GM12878 (cell line): Measurements from ENCODE around the gene AGTPBP1. TPM values are rescaled to one million over a fixed set of nuclear protein-coding genes. Genes with fewer than 3 reads are reported as not detected.
A peak's percentile ranks its signal among the peaks of the same experiment; 100 is the strongest.

Source experiments
- ATAC-seq: fragments of 200-7000 bp; cut with Tn5 transposase; 3 replicates; pipeline ENCODE4 v1.9.1; 2020; ENCODE audit warnings: mild to moderate bottlenecking, moderate library complexity
- BruUV-seq: library from RNA; stranded (reverse); fragments of 400-500 nt; replicated peaks from 2 replicates; lab custom pipeline; 2021; lab: Mats Ljungman, UMichigan
- CTCF ChIA-PET: fragments of 300-600 bp; sonication (Branson Sonifier 250); formaldehyde crosslinking; extraction: SDS; loops from one replicate; lab custom pipeline; 2021; ENCODE audit warnings: inconsistent platforms; lab: Yijun Ruan, JAX
- POLR2A ChIA-PET: fragments of 350-600 bp; formaldehyde crosslinking; extraction: SDS; loops from one replicate; lab custom pipeline; 2021; ENCODE audit warnings: inconsistent platforms; lab: Charles Lee
- RAD21 ChIA-PET: fragments of 300-600 bp; sonication (Branson Sonifier 250); formaldehyde crosslinking; loops from one replicate; lab custom pipeline; 2023; ENCODE audit warnings: antibody characterized with exemption; ENCODE audit not compliant: unreplicated experiment; lab: Charles Lee
- SMC1A ChIA-PET: fragments of 300-600 bp; sonication (Branson Sonifier 250); formaldehyde crosslinking; loops from one replicate; lab custom pipeline; 2023; ENCODE audit not compliant: unreplicated experiment, uncharacterized antibody; lab: Charles Lee
- DNase-seq: peaks from one replicate; pipeline ENCODE4 v3.0.0-alpha.2; 2011; ENCODE audit warnings: low read depth, low spot score
- FAIRE-seq: peaks from 3 replicates; lab custom pipeline; 2011; peaks lifted over from hg19 to GRCh38; lab: Jason Lieb, UNC
- H2AFZ ChIP-seq: 2 replicates; pipeline ENCODE4 v1.6.0; 2011; ENCODE audit warnings: low read depth, low read length, control low read depth; ENCODE audit not compliant: control insufficient read depth
- H3K27ac ChIP-seq: 2 replicates; pipeline ENCODE4 v1.5.1; 2011; ENCODE audit warnings: control low read depth; ENCODE audit not compliant: control insufficient read depth, insufficient read depth
- H3K27me3 ChIP-seq, 2 experiments: replicated peaks in 1 of 2; 2 replicates each; pipeline versions ENCODE4 v1.6.0 to v1.6.1; 2011; ENCODE audit warnings: low read length in 1 of 2; ENCODE audit not compliant: control insufficient read depth in 2 of 2, insufficient read depth in 2 of 2
- H3K36me3 ChIP-seq, 2 experiments: 2 replicates each; pipeline ENCODE4 v1.5.1; 2011; ENCODE audit warnings: low read length in 1 of 2; ENCODE audit not compliant: control insufficient read depth in 2 of 2, insufficient read depth in 2 of 2
- H3K4me1 ChIP-seq: 2 replicates; pipeline ENCODE4 v1.6.1; 2011; ENCODE audit warnings: mild to moderate bottlenecking, low read length, moderate library complexity, mixed read lengths; ENCODE audit not compliant: control insufficient read depth, insufficient read depth
- H3K4me2 ChIP-seq: 2 replicates; pipeline ENCODE4 v1.6.0; 2011; ENCODE audit warnings: control low read depth; ENCODE audit not compliant: control insufficient read depth, insufficient read depth
- H3K4me3 ChIP-seq: fragments of 200-600 bp; sonication (generic); 2 replicates; pipeline ENCODE4 v1.5.1; 2016
- H3K79me2 ChIP-seq: 2 replicates; pipeline ENCODE4 v1.6.0; 2011; ENCODE audit warnings: low read length; ENCODE audit not compliant: control insufficient read depth, insufficient read depth
- H3K9ac ChIP-seq: 2 replicates; pipeline ENCODE4 v1.8.0; 2011; ENCODE audit warnings: low read length, control low read depth, mixed read lengths; ENCODE audit not compliant: control insufficient read depth, insufficient read depth
- H3K9me3 ChIP-seq: replicated peaks from 3 replicates; pipeline ENCODE4 v1.5.1; 2011; ENCODE audit warnings: mild to moderate bottlenecking, low read length; ENCODE audit not compliant: control insufficient read depth, insufficient read depth
- H4K20me1 ChIP-seq: 2 replicates; pipeline ENCODE4 v1.6.0; 2011; ENCODE audit not compliant: control insufficient read depth, insufficient read depth
- ASH2L ChIP-seq: fragments of 300-600, 200-600 bp; sonication (generic); IDR thresholded peaks from 2 replicates; pipeline ENCODE4 v1.6.1; 2017; ENCODE audit warnings: low read depth, mild to moderate bottlenecking, borderline replicate concordance
- CREM ChIP-seq: IDR thresholded peaks from 2 replicates; pipeline ENCODE4 v1.6.1; 2014; ENCODE audit warnings: antibody characterized with exemption, low read depth
- CTCF ChIP-seq, 3 experiments: IDR thresholded peaks in 2 of 3; conservative IDR thresholded peaks in 1 of 3; 2 replicates each; pipeline ENCODE4 v1.5.1; 2011; ENCODE audit warnings: low read depth in 3 of 3, low read length in 3 of 3, mild to moderate bottlenecking in 3 of 3, control low read depth in 2 of 3, moderate library complexity in 2 of 3, inconsistent platforms in 1 of 3, mixed read lengths in 1 of 3; ENCODE audit not compliant: control insufficient read depth in 2 of 3, insufficient read depth in 1 of 3; ENCODE audit errors: extremely low read depth in 1 of 3
- EZH2 ChIP-seq: IDR thresholded peaks from 2 replicates; pipeline ENCODE4 v1.6.1; 2012; ENCODE audit warnings: low read depth, mild to moderate bottlenecking, control low read depth, inconsistent platforms, low read length, borderline replicate concordance; ENCODE audit not compliant: control insufficient read depth
- HSF1 ChIP-seq: fragments of 150-350 bp; IDR thresholded peaks from 2 replicates; pipeline ENCODE4 v1.6.1; 2014; ENCODE audit warnings: mild to moderate bottlenecking, low read depth, low read length
- KDM1A ChIP-seq: fragments of 200-600 bp; sonication (generic); IDR thresholded peaks from 2 replicates; pipeline ENCODE4 v1.6.1; 2016; ENCODE audit warnings: borderline replicate concordance
- PML ChIP-seq: IDR thresholded peaks from 2 replicates; pipeline ENCODE4 v1.6.1; 2012; ENCODE audit warnings: low read length, inconsistent platforms
- SMAD1 ChIP-seq: fragments of 450-650 bp; IDR thresholded peaks from 2 replicates; pipeline ENCODE4 v1.6.1; 2018; ENCODE audit warnings: mild to moderate bottlenecking, low read depth; ENCODE audit not compliant: partially characterized antibody
- SMARCA5 ChIP-seq: fragments of 450-650 bp; IDR thresholded peaks from 2 replicates; pipeline ENCODE4 v1.6.1; 2017; ENCODE audit warnings: mild to moderate bottlenecking
- SREBF2 ChIP-seq: IDR thresholded peaks from 2 replicates; pipeline ENCODE4 v1.6.1; 2012; ENCODE audit warnings: mild to moderate bottlenecking, low read length
- SRF ChIP-seq, 2 experiments: IDR thresholded peaks; 2 replicates each; pipeline ENCODE4 v1.6.1; 2011; ENCODE audit warnings: low read depth in 2 of 2, low read length in 2 of 2, mild to moderate bottlenecking in 1 of 2, moderate library complexity in 1 of 2
- TARDBP ChIP-seq: IDR thresholded peaks from 2 replicates; pipeline ENCODE4 v1.6.1; 2016; ENCODE audit warnings: borderline replicate concordance
- YBX1 ChIP-seq: fragments of 450-650 bp; IDR thresholded peaks from 2 replicates; pipeline ENCODE4 v1.6.1; 2016; ENCODE audit warnings: antibody characterized with exemption
- ZNF274 ChIP-seq: IDR thresholded peaks from one replicate; pipeline ENCODE4 v1.8.0; 2011; ENCODE audit not compliant: insufficient read length, insufficient read depth
- WGBS: methylation state at CpG from one replicate; pipeline ENCODE4 v1.1.6; 2016; ENCODE audit warnings: low lambda C conversion rate; ENCODE audit not compliant: insufficient replicate concordance, insufficient coverage; ENCODE audit errors: missing lambda C conversion rate; 5-methylcytosine and 5-hydroxymethylcytosine counted together
- in situ Hi-C: fragments of 300-500 bp; cut with MboI; formaldehyde crosslinking; loops from 9 replicates; pipeline ENCODE4 v1.14.3; 2018; ENCODE audit warnings: mixed read lengths
- intact Hi-C: fragments of 100-400 bp; cut with micrococcal nuclease; formaldehyde crosslinking; loops from one replicate; pipeline ENCODE4 v1.14.2; 2022; ENCODE audit not compliant: unreplicated experiment
- polyA plus RNA-seq, 11 experiments: library from polyadenylated mRNA; depleted of rRNA in 4 of 11; unstranded in 6 of 11; stranded (reverse) in 5 of 11; fragments of >200 nt; fragmentation: Nextera tagmentation in 4 of 11; fragmentation: Illumina TruSeq in 1 of 11; extraction: Ambion mirVana in 4 of 11; extraction: Trizol in 1 of 11; gene quantifications; 1 replicate in 1 of 11; 2 replicates in 10 of 11; pipeline versions ENCODE4 v1.2.1 to v1.2.3, GENCODE V29; 2011 to 2016; ENCODE audit warnings: inconsistent platforms in 2 of 11, missing spikeins in 2 of 11, low read depth in 1 of 11
- total RNA-seq, 4 experiments: library from RNA; depleted of rRNA in 3 of 4; stranded (reverse); fragments of >200 nt in 3 of 4; fragmentation: Illumina TruSeq in 1 of 4; extraction: Trizol in 1 of 4; gene quantifications; 2 replicates each; pipeline versions ENCODE4 v1.2.1 to v1.2.3, GENCODE V29; 2013 to 2021

The AGTPBP1 gene
- total and polyA plus RNA-seq, 10 of the 15 experiments (the other 5 are each of a cell fraction or from before 2014, with no cell fraction given) = 6.1 to 35.2 (median 20.0) TPM

- Histone ChIP-seq H3K27ac (no peak overlapping the region), H3K4me3 (no peak overlapping the region), H2AFZ (no peak overlapping the region), H3K4me1 (no peaks in the 10 kb centered on the region), H3K9ac (no peak overlapping the region), H4K20me1 (no peaks in the 10 kb centered on the region), H3K9me3 (no peaks in the 10 kb centered on the region), H3K27me3 (no peaks in the 10 kb centered on the region), H3K79me2 (no peaks in the 10 kb centered on the region)
- FAIRE-seq (no peak), ATAC-seq (no peak), DNase-seq (no peak)
- ChIA-PET CTCF (interaction anchor here (0.6 to 1.5 kb wide), 2 partner anchors 102 to 190 kb away, joined by 5 read pairs; no protein-coding TSS in a partner anchor), RAD21 (no interaction called here), POLR2A (no interaction called here), SMC1A (interaction anchor here (0.9 to 1.4 kb wide), 2 partner anchors 14 to 102 kb away, joined by 3 to 4 read pairs; no protein-coding TSS in a partner anchor)
- 40% methylated on average over 4 of the region's 4 CpGs for WGBS
- intact Hi-C loops (no loop called here), in situ Hi-C loops (no loop called here)
- 0 out of 6 replicates have a peak, but pooled peaks of 1 of the 3 experiments have one; percentile 4 for TF ChIP-seq CTCF (IDR thresholded peaks at IDR 0.05 in 2 of 3, conservative IDR thresholded peaks at IDR 0.05 in 1 of 3; ENCODE audit: control insufficient read depth in 2 of 3, extremely low read depth in 1 of 3, insufficient read depth in 1 of 3, low read depth in 3 of 3, low read length in 3 of 3)
- TF ChIP-seq SREBF2 = no peak
- no peak for TF ChIP-seq YBX1
- TF ChIP-seq PML = no peak
- TF ChIP-seq SMARCA5 = no peak
- TF ChIP-seq, all 136 proteins: peak for 1
- BruUV-seq = no TSS peak
- Histone ChIP-seq H3K36me3 (no peaks in the 10 kb centered on the region), H3K4me2 (no peak overlapping the region)
Measured at GRCh38 chr9:85508616-85509015, 233.1 kb downstream of the AGTPBP1 start.

GRCh38 chr9:85505612-85506011, 236.1 kb downstream of the AGTPBP1 start:
- in situ Hi-C loops (no loop called here), intact Hi-C loops (no loop called here)
- FAIRE-seq (no peak), ATAC-seq (no peak), DNase-seq (no peak)
- no peaks in the 10 kb centered on the region for H3K36me3 ChIP-seq
- no peak overlapping the region for H3K4me3 ChIP-seq
- H3K4me2 ChIP-seq = no peak overlapping the region
- no peak overlapping the region for H2AFZ ChIP-seq
- no peaks in the 10 kb centered on the region for H3K4me1 ChIP-seq
- ChIA-PET CTCF (no interaction called here), SMC1A (no interaction called here), POLR2A (no interaction called here), RAD21 (no interaction called here)
- peaks cover 0 to 2% of the 10 kb centered on the region in 2 experiments; a peak in 1 of 4 replicates for H3K27me3 ChIP-seq
- H4K20me1 ChIP-seq = no peaks in the 10 kb centered on the region
- BruUV-seq = no TSS peak
- peaks cover 2% of the 10 kb centered on the region for H3K9me3 ChIP-seq
- H3K79me2 ChIP-seq = no peaks in the 10 kb centered on the region
- WGBS = 26% methylated on average over 7 of the region's 7 CpGs
- no peak overlapping the region for H3K9ac ChIP-seq
- no peak overlapping the region for H3K27ac ChIP-seq
- no peak for TF ChIP-seq TARDBP
- TF ChIP-seq ZNF274 = no peak
- no peak for TF ChIP-seq KDM1A
- TF ChIP-seq EZH2 = no peak
- no peak for TF ChIP-seq SMAD1
- no peak for TF ChIP-seq CREM
- TF ChIP-seq ASH2L = no peak
- no peak for TF ChIP-seq HSF1
- no peak for TF ChIP-seq SRF (IDR thresholded peaks at IDR 0.05; ENCODE audit: low read depth in 2 of 2, low read length in 2 of 2)
